H1 (cell line): ENCODE data around the gene SLC39A11. TPM values are rescaled to one million over a fixed set of nuclear protein-coding genes. Genes with fewer than 3 reads are reported as not detected.

ENCODE experiments used
- MAX ChIP-seq: IDR thresholded peaks from 2 replicates; pipeline ENCODE4 v1.6.1; 2012; ENCODE audit warnings: inconsistent platforms
- USF2 ChIP-seq: IDR thresholded peaks from 2 replicates; pipeline ENCODE4 v1.6.1; 2011; ENCODE audit warnings: low read length, improper control_type of control experiment
- polyA plus RNA-seq, 7 experiments: library from polyadenylated mRNA; depleted of rRNA in 3 of 7; stranded (reverse) in 5 of 7; unstranded in 2 of 7; fragments of >200 nt in 5 of 7; fragments of 200-250 nt in 2 of 7; gene quantifications; 1 replicate in 5 of 7; 2 replicates in 1 of 7; 4 replicates in 1 of 7; pipeline versions ENCODE4 v1.2.1 to v1.2.3, GENCODE V29; 2011 to 2013; ENCODE audit warnings: missing spikeins in 2 of 7, mixed read lengths in 2 of 7
- total RNA-seq: library from RNA; stranded (reverse); fragmentation: NEBNext Ultra II Directional; extraction: Animal tissue kit (Norgen Biotek cat#: 25700); gene quantifications from 2 replicates; pipeline ENCODE4 v1.2.1, GENCODE V29; 2021

Gene SLC39A11
- total and polyA plus RNA-seq, 2 of the 8 experiments (the other 6 are each of a cell fraction or from before 2014, with no cell fraction given): 12.2 to 19.6 TPM

GRCh38 chr17:72640415-72641165 is 451.9 kb downstream of the SLC39A11 start (continued):
- no peak for TF ChIP-seq MAX
- no peak for TF ChIP-seq USF2
